A673 (cell line): ENCODE measurements around the gene POU2AF1. TPM values are rescaled to one million over a fixed set of nuclear protein-coding genes. Genes with fewer than 3 reads are reported as not detected.

ENCODE experiments used
- BruUV-seq: library from RNA; stranded (reverse); fragments of 400-500 nt; replicated peaks from 2 replicates; lab custom pipeline; 2021; lab: Mats Ljungman, UMichigan
- CTCF ChIA-PET: fragments of 300-600 bp; sonication (Branson Sonifier 250); formaldehyde crosslinking; loops from one replicate; lab custom pipeline; 2022; ENCODE audit warnings: antibody characterized with exemption; lab: Charles Lee
- POLR2A ChIA-PET: fragments of 300-600 bp; sonication (Branson Sonifier 250); formaldehyde crosslinking; loops from one replicate; lab custom pipeline; 2022; ENCODE audit warnings: antibody characterized with exemption; ENCODE audit not compliant: low non-redundant PET; lab: Charles Lee
- DNase-seq: peaks from one replicate; pipeline ENCODE4 v3.0.0-alpha.2; 2015; ENCODE audit warnings: low spot score
- H3K27ac ChIP-seq: fragments of 200-600 bp; sonication (generic); 2 replicates; pipeline ENCODE4 v1.5.1; 2016; ENCODE audit warnings: mixed run types, low read depth, mild to moderate bottlenecking, mixed read lengths, antibody characterized with exemption, low read length; ENCODE audit not compliant: poor library complexity, severe bottlenecking
- H3K27me3 ChIP-seq: fragments of 200-600 bp; sonication (generic); replicated peaks from 2 replicates; pipeline ENCODE4 v1.6.1; 2017; ENCODE audit warnings: mixed run types, low read depth, mild to moderate bottlenecking, mixed read lengths, antibody characterized with exemption, low read length; ENCODE audit not compliant: insufficient read depth, poor library complexity
- H3K36me3 ChIP-seq: fragments of 200-600 bp; sonication (generic); 2 replicates; pipeline ENCODE4 v1.6.1; 2016; ENCODE audit warnings: mixed run types, mild to moderate bottlenecking, mixed read lengths, antibody characterized with exemption, low read length; ENCODE audit not compliant: insufficient read depth, poor library complexity, severe bottlenecking
- H3K4me1 ChIP-seq: fragments of 200-600 bp; sonication (generic); 2 replicates; pipeline ENCODE4 v1.6.1; 2017; ENCODE audit warnings: mixed run types, mild to moderate bottlenecking, mixed read lengths, antibody characterized with exemption, low read length; ENCODE audit not compliant: insufficient read depth, poor library complexity, severe bottlenecking
- H3K4me3 ChIP-seq: fragments of 200-600 bp; sonication (generic); 2 replicates; pipeline ENCODE4 v1.5.1; 2016; ENCODE audit warnings: low read depth, mixed run types, mild to moderate bottlenecking, mixed read lengths, low read length; ENCODE audit not compliant: poor library complexity, severe bottlenecking
- H3K9me3 ChIP-seq: fragments of 200-600 bp; sonication (generic); 2 replicates; pipeline ENCODE4 v1.6.1; 2016; ENCODE audit warnings: mixed run types, low read depth, mild to moderate bottlenecking, mixed read lengths, antibody characterized with exemption, low read length; ENCODE audit not compliant: poor library complexity, severe bottlenecking
- EZH2 ChIP-seq: fragments of 200-600 bp; sonication (generic); IDR thresholded peaks from 2 replicates; pipeline ENCODE4 v1.6.1; 2017; ENCODE audit warnings: borderline replicate concordance, low read depth, mild to moderate bottlenecking, mixed read lengths, antibody characterized with exemption, low read length; ENCODE audit not compliant: poor library complexity, severe bottlenecking
- intact Hi-C: fragments of 100-400 bp; cut with micrococcal nuclease; formaldehyde crosslinking; loops from one replicate; pipeline ENCODE4 v1.10.0; 2022; ENCODE audit not compliant: unreplicated experiment
- total RNA-seq: library from RNA; stranded (reverse); gene quantifications from 2 replicates; pipeline ENCODE4 v1.2.3, GENCODE V29; 2021
- TF ChIP-seq, protein P1 (sequence below): fragments of 300-800, 200-600 bp; sonication (generic); conservative IDR thresholded peaks from 2 replicates; pipeline ENCODE4 v1.5.1; 2017; ENCODE audit warnings: low read depth, mild to moderate bottlenecking, antibody characterized with exemption, low read length, moderate library complexity, mixed read lengths

The POU2AF1 gene
- total RNA-seq, 1 experiment from 2014 or later, result not detected

DNA sequence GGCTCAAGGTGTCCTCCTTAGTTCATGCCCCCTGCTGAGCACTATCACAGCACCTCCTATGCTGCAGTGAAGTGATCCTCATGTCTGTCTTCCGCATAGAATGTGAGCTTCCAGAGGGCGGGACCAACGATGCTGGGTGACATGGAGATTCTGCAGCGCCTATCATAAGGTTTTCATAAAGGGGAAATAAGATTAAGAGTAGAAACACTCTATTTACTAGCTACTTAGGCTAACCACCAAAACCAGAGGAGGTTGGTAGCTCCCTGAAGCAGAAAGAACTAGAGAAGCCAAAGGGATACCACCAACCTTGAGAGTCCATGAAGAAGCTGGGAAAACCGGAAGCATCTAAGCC, 39.3 kb upstream of the POU2AF1 start:
- ChIA-PET POLR2A (no interaction called here), CTCF (interaction anchor here (1.3 kb wide), 1 partner anchor 10 kb away, joined by 4 read pairs; no protein-coding TSS in a partner anchor)
- Histone ChIP-seq H3K27ac (no peak overlapping the region), H3K4me3 (no peak overlapping the region), H3K36me3 (no peaks in the 10 kb centered on the region), H3K27me3 (no peaks in the 10 kb centered on the region), H3K9me3 (no peaks in the 10 kb centered on the region), H3K4me1 (no peaks in the 10 kb centered on the region)
- no TSS peak for BruUV-seq
- intact Hi-C loops, result no loop called here
- TF ChIP-seq, protein P1, sequence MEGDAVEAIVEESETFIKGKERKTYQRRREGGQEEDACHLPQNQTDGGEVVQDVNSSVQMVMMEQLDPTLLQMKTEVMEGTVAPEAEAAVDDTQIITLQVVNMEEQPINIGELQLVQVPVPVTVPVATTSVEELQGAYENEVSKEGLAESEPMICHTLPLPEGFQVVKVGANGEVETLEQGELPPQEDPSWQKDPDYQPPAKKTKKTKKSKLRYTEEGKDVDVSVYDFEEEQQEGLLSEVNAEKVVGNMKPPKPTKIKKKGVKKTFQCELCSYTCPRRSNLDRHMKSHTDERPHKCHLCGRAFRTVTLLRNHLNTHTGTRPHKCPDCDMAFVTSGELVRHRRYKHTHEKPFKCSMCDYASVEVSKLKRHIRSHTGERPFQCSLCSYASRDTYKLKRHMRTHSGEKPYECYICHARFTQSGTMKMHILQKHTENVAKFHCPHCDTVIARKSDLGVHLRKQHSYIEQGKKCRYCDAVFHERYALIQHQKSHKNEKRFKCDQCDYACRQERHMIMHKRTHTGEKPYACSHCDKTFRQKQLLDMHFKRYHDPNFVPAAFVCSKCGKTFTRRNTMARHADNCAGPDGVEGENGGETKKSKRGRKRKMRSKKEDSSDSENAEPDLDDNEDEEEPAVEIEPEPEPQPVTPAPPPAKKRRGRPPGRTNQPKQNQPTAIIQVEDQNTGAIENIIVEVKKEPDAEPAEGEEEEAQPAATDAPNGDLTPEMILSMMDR, result no peak
- no peak for TF ChIP-seq EZH2
- no peak for DNase-seq

DNA sequence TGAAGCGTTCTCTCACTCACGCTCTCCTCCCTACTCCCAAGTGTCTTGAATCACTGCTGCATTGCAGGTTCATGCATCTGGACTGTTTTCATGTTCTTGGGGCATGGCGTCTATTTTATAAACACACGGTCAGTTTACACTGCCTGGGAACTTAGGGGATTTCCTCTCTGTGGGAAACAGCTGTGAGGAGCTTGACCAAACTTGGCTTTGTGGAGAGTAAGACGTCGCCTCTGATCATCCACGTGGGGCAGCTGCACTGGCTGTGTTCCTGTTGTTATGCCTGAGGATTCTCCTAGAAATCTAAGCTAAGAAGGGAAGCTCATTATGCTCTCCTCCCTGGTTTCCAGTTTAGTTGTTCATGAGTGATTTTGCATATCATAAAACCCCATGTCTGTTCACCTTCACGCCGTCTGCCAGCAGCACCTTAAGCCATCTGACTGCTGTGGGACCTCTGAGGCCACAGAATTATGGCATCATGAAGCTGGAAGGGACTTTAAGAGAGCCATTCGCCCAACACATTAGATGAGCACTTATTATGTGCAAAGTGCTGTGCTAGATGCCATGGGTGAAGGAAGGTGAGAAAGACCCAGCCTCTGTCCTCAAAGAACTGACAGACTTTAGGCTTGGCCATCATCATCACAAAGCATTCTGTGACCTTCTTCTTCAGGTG, 38.8 kb upstream of the POU2AF1 start:
- Histone ChIP-seq H3K27ac (no peak overlapping the region), H3K4me1 (no peaks in the 10 kb centered on the region), H3K36me3 (no peaks in the 10 kb centered on the region), H3K27me3 (no peaks in the 10 kb centered on the region), H3K9me3 (no peaks in the 10 kb centered on the region), H3K4me3 (no peak overlapping the region)
- ChIA-PET POLR2A (no interaction called here), CTCF (interaction anchor here (1.3 kb wide), 1 partner anchor 11 kb away, joined by 4 read pairs; no protein-coding TSS in a partner anchor)
- TF ChIP-seq, protein P1, result no peak
- no peak for TF ChIP-seq EZH2
- no TSS peak for BruUV-seq
- no peak for DNase-seq
- intact Hi-C loops, result no loop called here

DNA sequence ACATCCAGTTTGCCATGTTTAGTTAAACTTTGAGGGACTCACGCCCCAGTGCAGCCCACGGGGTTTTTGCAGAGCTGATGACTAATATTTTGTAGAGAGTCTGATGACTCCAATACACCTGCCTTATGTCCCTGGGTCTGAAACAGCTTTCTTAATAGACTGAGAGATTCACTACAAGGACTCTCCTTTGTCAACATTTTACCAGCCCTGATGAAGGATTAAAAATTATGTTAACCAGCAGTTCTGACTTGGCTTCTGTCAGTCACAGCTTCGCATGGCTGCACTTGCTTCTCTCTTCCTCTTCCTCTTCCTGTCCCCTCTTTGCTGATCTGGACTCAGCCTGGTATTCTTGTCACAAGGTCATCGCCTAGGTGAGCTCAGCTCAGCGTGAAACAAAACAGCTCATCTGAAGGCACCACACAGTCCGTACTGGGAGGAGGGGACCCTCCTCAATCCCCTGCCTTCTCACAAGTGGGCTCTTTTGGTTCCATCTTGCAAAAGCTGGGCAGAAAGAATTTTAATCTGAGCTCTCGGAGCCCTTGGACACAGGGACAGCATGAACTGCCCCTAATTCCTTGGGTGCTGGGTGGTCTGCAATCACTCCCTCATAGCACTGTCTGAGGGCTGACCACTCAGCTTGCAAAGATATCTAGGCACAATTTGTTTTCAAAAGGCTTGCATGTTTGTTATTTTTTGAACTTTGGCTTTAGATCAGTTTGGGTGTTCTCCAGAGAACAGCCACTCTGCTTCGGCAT, 38.1 kb upstream of the POU2AF1 start:
- DNase-seq, result no peak
- intact Hi-C loops, result no loop called here
- TF ChIP-seq EZH2, result no peak
- TF ChIP-seq, protein P1, result no peak
- Histone ChIP-seq H3K4me3 (no peak overlapping the region), H3K9me3 (no peaks in the 10 kb centered on the region), H3K27me3 (no peaks in the 10 kb centered on the region), H3K4me1 (no peaks in the 10 kb centered on the region), H3K36me3 (no peaks in the 10 kb centered on the region), H3K27ac (no peak overlapping the region)
- no TSS peak for BruUV-seq
- ChIA-PET POLR2A (no interaction called here), CTCF (interaction anchor here (1.3 kb wide), 1 partner anchor 11 kb away, joined by 4 read pairs; no protein-coding TSS in a partner anchor)
